HG03565 (cell line): Measurements from ENCODE around the gene CCDC7.
"Not testable (repeated sequence)": the region's sequence is repeated elsewhere in the genome, so short reads cannot be mapped to it uniquely, and the experiment has no call there.

Experiments used
- ATAC-seq: cut with Tn5 transposase; IDR thresholded peaks from one replicate; pipeline ENCODE4 v1.9.1; 2021; ENCODE audit warnings: mild to moderate bottlenecking, moderate library complexity; ENCODE audit not compliant: unreplicated experiment

The CCDC7 gene

GRCh38 chr10:32548208-32548607 is 102.3 kb downstream of the CCDC7 start:
- no peak for ATAC-seq

DNA sequence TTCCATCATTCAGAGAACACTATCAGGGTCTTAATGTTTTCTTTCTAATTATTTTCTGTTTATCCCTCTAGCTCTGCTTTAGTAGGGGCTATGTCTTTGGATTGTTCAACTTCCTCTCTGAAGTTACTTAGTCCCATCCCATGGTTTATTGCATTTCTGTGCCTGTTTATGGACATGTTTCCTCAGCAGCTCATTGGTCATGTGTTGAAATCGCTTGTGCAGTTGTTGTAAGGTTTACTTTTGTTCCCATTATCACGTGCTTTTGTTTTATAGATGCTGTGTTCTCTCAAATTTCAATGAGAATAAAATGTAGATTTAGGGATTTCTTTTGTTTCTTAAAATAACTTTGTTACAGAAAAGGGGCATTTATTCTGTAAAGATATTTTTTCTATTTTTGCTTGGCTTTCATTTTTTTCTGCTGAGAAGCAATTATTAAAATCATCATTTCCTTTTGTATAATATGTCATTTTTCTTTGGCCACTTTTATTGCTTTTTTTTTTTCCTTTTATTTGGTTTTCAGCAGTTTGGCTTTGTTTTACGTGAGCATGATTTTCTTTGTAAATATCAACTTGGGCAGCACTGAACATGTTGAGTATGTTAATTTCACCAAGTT is 110.9 kb downstream of the CCDC7 start:
- ATAC-seq = no peak

- not testable (repeated sequence) for ATAC-seq
Observed at GRCh38 chr10:32562695-32563094, 116.8 kb downstream of the CCDC7 start.

GRCh38 chr10:32577448-32577847 is 131.5 kb downstream of the CCDC7 start:
- no peak for ATAC-seq

DNA sequence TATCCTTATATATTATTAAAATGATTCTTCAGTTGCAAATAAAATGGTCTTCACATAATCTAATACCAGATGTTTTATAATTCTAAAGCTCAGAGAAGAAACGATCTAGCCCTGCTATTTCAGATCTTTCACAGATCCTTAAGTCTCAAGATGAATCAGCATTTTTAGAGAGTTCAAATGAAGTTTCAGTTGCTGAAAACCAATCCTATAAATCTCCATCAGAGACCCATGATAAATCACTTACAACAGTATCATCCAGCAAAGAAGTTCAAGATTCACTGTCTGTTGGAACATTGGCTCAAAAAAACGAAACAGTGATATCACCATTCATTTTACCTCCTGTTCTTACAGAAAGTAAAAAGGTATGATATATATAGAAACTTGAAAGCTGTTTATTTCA is 137.0 kb downstream of the CCDC7 start:
- no peak for ATAC-seq

DNA sequence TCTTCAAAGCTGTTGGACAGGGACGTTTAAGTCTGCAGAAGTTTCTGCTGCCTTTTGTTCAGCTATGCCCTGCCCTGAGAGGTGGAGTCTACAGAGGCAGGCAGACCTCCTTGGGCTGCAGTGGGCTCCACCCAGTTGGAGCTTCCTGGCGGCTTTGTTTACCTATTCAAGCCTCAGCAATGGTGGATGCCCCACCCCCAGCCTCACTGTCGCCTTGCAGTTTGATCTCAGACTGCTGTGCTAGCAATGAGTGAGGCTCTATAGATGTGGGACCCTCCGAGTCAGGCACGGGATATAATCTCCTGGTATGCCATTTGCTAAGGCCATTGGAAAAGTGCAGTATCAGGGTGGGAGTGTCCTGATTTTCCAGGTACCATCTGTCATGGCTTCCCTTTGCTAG is 152.1 kb downstream of the CCDC7 start:
- not testable (repeated sequence) for ATAC-seq

DNA sequence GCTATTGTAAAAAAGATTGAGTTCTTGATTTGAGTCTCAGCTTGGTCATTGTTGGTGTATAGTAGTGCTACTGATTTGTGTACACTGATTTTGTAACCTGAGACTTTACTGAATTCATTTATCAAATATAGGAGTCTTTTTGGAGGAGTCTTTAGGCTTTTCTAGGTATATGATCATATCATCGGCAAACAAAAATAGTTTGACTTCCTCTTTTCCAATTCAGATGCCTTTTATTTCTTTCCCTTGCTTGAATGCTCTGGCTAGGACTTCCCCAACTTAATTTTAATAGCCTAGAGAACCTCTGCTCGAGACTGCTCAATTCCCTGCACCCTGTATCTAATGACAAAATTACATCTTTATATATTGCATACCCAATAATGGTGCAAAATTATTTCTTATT is 154.4 kb downstream of the CCDC7 start:
- ATAC-seq = no peak

DNA sequence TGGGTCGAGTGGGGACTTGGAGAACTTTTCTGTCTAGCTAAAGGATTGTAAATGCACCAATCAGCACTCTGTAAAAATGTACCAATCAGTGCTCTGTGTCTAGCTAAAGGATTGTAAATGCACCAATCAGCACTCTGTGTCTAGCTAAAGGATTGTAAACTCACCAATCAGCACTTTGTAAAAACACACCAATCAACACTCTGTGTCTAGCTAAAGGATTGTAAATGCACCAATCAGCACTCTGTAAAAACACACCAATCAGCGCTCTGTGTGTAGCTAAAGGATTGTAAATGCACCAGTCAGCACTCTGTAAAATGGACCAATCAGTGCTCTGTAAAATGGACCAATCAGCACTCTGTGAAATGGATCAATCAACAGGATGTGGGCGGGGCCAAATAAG is 155.6 kb downstream of the CCDC7 start:
- ATAC-seq = not testable (repeated sequence)

- ATAC-seq = no peak
Observed at GRCh38 chr10:32605787-32606186, 159.8 kb downstream of the CCDC7 start.

- ATAC-seq = not testable (repeated sequence)
Observed at GRCh38 chr10:32610543-32610942, 164.6 kb downstream of the CCDC7 start.

- no peak for ATAC-seq
Observed at GRCh38 chr10:32616438-32616837, 170.5 kb downstream of the CCDC7 start.

GRCh38 chr10:32618482-32618881 is 172.5 kb downstream of the CCDC7 start:
- ATAC-seq = no peak

GRCh38 chr10:32621969-32622368 is 176.0 kb downstream of the CCDC7 start:
- ATAC-seq = no peak

DNA sequence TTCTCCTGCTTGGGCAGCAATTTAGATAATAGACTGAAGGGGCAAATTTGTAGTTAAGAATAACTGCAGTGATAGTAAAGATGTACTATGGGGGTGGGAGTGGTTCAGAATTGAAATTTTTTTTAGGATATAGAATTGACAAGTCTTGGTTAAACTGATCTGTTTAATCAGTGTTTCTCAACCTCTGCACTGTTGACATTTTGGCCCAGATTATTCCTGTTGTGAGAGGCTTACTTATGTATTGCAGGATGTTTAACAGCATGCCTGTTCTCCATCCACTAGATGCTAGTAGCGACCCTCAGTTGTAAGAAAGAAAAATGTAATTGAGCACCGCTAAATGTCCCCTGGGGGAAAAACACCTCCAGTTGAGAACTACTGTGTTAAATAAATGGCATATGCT is 176.5 kb downstream of the CCDC7 start:
- no peak for ATAC-seq

DNA sequence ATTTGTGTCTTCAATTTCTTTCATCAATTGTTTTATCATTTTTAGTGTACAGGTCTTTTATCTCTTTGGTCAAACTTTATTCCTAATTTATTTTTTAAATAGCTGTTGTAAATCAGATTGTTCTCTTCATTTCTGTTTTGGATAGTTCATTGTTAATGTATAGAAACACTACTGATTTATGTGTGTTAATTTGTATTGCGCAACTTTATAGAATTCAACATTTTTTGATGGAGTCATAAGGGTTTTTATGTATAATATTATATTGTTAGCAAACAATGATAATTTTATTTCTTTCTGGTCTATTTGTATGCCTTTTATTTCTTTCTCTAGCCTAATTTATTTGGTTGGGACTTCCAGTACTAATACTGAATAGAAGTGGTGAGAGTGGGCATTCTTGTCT is 181.2 kb downstream of the CCDC7 start:
- ATAC-seq = no peak

DNA sequence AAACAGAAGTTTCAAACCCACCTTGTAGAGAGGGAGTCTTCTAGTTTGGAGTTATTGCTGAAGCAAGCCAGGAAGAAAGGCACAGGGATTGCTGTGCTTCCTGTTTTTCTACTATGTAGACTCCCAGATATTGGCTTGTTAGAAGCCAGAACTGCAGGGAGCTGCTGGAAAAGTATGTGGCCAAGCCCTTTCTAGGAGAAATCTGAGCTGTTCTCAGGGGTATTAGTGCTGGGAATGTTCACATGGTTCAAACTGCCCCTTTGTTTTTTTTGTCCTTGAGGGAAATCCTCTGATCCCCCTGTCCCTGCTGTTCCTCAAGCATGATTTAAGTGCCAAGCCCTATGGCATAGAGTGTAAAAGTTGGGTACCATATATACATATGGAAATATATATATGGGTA is 184.0 kb downstream of the CCDC7 start:
- no peak for ATAC-seq

DNA sequence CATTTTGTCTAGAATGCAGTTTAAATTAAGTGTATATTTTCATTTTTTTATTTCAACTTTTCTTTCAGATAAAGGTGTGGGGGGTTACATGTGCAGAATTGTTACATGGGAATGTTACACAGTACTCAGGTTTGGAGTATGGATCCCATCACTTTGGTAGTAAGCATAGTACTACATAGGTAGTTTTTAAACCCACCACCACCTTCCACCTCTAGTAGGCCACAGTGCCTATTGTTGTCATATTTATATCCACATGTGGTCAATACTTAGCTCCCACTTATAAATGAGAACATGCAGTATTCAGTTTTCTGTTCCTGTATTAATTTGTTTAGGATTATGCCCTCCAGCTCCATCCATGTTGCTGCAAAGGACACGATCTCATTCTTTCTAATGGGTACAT is 200.6 kb downstream of the CCDC7 start:
- no peak for ATAC-seq

GRCh38 chr10:32650246-32650655 is 204.3 kb downstream of the CCDC7 start:
- peak; percentile 75 for ATAC-seq

DNA sequence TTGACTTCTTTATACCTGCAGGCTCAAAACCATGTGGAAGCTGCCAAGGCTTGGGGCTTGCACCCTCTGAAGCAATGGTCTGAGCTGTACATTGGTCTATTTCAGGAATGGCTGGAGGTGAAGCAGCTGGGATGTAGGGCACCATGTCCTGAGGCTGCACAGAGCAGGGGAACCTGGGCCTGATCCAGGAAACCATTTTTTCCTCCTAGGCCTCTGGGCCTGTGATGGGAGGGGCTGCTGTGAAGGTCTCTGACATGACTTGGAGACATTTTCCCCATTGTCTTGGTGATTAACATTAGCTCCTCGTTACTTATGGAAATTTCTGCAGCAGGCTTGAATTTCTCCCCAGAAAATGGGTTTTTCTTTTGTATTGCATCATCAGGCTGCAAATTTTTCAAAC is 211.5 kb downstream of the CCDC7 start:
- ATAC-seq = not testable (repeated sequence)

DNA sequence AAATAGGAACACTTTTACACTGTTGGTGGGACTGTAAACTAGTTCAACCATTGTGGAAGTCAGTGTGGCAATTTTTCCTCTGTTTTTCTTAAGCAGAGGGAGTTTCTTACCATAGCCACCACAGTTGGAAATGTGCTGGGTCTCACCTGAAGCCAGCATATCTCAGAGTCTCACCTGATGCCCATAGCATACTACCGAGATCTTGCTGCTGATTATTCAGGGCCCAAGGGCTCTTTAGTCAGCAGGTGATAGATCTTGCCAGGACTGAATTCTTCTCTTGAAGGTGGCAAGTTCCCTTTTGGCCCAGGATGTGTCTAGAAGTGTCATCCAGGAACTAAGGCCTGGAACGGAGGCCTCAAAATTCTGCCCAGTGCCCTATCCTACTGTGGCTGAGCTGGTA is 215.4 kb downstream of the CCDC7 start:
- no peak for ATAC-seq

DNA sequence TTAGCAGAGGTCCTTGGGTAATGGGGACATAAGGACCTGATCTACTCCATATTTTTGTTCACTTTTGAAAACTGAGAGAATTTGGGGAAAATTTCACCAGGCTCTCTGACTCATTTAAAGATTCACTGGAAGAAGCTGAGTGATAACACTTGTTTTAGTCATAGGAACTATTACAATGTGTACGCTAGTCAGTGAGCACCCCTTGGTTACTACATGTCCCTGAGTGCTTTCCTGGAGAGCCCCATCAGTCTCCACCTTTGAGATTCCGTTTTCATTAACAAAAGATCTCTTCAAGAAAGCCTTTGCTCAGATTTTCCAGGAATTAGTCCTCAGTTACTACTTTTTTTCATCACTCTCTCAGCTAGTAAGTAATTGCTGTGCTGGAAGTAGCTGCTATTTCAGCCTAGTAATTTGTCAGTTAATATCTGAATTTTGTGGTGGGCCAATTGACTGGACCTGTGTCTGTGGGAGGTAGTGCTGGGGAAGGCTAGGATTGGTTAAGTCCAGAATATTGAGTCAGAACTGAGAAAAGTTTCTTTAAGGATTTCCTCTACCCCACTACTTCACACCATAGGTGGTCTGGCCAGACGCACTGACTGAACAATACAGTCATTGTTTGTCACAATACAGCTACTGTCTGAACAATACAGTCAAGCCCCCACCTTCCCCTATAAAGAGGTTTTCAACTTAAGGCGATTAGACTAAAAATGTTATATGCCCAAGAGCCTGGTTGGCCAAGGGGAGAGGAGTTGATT is 235.0 kb downstream of the CCDC7 start:
- no peak for ATAC-seq

DNA sequence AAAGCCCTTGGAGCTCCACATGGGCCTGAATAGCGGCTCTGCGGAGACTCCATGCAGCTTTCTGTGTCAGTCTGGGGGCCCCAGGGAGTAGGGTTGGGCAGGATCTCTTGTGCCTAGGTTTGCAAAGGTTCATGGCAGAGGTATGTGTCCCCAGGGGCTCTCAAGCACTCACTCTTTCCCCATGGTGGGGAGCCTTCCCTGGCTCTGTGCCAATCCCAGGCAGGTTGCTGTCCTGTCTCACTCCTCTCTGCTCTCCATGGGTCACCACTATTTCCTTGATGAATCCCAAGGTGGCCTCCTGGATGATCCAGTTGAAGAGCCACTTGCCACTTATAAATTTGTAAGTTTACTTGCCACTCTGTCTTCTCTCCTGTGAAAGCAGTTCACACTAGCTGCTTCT is 238.4 kb downstream of the CCDC7 start:
- no peak for ATAC-seq

DNA sequence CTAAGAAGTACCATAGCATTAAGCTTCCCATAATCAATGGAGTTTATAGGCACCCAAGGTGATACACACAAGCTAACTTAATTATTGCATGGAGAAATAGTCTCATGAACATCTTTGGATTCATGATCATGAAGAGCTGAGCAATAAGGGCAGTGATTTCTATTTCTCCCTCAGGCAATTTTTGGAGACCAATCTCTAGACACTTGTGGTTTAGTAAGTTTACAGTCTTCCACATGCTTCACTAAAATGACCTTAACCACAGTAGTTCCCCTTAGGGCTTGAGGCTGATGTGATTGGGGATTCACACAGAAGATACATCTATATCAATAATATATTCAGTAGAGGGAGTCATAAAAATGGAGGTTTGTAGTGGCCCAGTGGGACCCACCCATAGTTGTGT is 241.2 kb downstream of the CCDC7 start:
- ATAC-seq = no peak
